Measurements from ENCODE around the gene TACR1.

Gene TACR1

DNA sequence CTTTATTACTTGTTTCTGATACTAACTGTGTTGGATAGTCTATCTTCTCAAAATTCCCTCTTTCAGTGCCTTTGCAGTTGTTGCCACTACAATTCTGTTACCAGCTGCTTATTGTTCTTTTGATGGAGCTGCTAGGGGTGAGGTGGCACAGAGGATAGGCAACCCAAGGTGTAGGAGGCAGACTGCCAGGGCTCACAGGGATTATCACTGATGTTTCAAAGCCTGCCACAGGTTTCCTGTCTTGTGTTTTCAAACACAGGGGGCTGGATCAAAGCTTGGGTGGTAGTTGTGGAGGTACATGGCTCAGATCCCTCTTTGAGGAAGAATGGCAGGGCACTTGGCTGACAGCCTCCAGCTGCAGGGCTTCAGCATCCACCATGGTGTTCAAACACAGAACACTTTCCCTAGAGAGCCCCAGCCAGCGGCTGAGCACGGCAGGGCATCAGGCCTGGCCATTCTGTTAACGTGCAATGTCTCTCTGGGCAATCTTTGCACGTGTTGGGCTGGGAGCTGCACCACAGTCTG, 153.7 kb downstream of the TACR1 start:
- DNase-seq, result no peak

GRCh38 chr2:75044291-75044690, 155.0 kb downstream of the TACR1 start:
- DNase-seq, result no peak

DNA sequence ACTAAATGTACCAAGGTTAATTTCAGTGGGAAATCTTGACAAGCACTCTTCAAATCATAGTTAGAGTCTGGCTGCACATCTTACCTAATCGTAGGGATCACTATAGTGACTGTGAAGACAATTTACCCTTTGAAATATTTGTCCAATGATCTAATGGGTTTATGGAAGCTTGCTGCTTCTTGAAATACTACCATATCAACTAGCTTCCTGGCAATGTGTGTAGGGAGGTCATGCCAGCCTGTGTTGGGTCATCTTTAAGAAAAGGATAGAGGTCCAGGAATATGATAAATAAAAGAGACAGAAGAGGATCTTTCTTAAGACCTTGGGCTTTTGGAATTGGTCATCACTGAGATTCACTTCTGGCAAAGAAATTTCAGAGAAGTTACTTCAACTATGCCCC, 156.5 kb downstream of the TACR1 start:
- DNase-seq, result no peak

- no peak for DNase-seq
Measured at GRCh38 chr2:75041731-75042600, 157.4 kb downstream of the TACR1 start.

DNA sequence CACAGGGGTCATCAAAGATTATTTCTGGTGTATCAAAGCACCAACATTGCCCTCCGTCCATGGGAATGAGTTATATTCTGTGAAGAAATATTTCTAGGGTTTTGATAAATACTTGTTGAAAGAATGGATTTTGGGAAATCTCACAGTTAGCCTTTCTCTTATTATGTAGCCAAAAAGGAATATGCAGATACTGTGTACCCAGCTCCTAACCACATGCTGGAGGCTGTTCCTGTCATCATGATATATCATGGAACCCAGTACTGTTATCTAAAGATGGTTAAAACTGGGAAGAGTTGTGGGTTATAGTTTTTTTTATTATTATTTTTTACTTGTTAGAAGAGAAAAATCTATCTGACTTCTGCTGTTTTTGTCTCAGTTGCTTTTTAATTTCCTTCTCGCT, 158.1 kb downstream of the TACR1 start:
- DNase-seq, result no peak

DNA sequence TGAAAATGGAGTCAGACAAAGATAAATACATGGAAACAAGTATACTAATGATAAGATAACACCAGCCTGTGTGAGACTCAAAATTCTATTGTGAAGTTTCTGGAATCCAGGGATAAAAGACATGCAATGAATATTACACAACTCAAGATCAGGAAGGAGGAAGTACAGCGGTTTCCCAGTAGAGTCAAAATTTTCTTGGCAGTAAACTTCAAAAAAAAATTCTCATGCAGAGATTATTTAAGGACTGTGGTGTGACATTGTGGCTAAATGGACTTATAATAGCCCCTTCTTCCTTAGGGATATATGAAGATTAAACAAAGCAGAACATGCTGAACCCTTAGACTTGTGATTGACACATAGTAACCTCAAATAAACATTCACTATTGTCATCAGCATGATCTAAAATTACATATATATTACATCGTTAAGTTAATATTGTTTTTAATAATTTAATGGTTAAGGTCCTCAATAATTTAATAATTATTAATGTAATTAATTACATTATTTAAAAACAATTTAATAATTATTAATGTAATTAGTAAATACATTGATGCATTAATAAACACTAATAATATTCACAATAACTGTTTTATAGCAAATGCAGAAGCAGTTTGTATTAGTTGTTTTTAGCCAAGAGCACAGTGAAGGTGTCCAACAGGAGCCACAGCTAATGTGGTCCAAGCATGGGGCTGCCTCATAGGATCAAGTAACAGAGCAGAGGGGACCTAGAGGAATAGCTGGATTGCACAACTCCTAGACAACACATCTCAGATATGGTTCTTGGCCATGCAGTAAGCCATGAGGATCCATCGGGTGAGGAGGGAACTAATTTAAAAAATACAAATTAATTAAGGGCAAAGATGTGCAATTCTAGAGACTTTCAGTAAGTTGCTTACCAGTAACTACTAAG, 163.6 kb downstream of the TACR1 start:
- DNase-seq, result no peak

DNA sequence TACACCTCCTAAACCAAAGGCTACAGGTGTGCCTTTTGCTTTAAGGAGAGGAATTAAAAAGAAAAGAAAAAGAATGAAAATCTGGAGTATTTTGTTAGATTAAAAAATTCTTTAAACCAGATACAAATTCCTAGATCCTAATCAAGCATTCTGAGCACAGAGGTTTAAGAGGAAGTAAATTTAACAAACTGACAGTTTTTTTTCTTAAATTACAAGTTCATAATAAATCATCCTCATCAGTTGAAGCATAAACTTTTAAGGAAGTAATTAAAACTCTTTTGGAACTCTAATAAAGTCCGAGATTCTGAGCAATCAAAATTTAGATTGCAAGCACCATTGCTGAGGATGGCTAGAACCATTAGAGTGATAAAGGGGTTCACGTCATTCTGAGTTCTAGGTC, 165.8 kb downstream of the TACR1 start:
- DNase-seq, result no peak

DNA sequence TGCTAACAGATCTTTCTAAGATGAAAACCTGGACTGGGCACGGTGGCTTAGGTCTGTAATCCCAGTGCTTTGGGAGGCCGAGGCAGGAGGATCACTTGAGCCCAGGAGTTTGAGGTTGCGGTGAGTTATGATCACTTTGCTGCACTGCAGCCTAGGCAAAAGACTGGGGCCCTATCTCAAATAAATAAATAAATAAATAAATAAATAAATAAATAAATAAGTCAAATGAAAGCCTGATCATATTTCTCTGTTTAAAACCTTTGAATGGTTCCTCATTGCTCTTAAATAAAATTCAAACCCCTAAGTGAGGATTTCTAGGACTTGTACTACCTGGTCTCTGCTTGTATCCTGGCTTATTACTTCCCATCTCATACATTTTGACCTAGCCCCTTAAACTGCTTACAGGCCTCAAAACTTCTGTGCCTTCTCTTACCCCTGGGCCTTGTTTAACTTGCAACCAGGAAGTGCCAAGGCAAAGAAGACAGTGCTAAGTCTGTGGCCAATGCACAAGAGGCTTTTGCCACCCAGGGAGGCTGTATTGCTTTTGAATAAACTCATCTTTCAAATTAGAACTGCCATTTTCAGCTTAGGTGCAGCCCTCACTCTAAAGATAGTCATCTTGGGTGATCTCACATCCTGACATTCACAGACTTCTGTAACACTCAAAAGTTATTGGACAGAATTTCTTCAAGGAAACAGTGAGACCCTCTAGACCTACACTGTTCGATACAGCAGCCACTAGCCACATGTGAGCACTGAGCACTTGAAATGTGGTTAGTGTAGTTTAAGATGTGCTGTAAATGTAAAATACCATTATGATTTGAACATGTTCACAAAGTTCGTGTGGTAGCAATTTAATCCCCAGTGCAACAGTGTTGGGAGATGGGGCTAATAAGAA, 167.2 kb downstream of the TACR1 start:
- no peak for DNase-seq

- no peak for DNase-seq
Measured at GRCh38 chr2:75031171-75031570, 168.1 kb downstream of the TACR1 start.

- no peak for DNase-seq
Measured at GRCh38 chr2:75030218-75031009, 168.9 kb downstream of the TACR1 start.

DNA sequence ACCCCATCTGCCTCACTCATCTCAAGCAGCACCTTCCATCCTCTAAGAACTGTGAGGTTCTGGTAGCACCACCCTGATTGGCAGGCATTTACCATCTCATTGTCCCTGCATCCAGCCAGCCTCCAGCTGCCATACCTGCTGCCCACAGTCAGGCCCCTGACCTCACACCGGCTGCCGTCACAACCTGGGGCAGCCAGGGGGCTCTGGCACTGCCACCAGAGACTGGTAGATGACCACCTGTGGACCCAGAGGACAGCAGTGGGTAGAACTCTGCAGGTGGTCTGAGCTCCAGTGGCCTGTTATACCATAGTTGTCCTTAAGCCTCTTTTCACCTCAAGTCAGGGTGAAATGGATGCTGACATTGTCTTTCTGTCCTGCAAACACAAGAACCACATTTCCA, 171.4 kb downstream of the TACR1 start:
- DNase-seq, result no peak

GRCh38 chr2:75025633-75026380, 173.5 kb downstream of the TACR1 start:
- DNase-seq, result no peak

DNA sequence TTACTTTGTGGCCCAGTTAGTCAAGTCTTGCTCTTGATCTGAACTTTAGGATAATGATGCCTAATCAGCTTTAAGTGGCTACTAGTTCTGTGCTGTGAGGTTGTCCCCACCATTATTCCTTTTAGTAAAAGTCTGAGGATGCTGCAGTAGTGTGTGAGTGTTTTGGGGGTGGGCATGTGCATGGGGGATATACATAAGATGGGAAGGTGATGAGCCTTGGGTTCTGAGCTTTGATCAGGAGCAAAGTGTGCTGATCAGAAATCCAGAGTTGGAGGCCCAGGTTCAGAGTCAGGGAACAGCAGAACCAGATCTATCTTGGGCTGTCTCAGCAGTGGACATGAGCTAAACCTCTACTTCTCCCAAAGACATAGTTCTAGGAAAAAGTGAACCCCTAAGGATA, 174.1 kb downstream of the TACR1 start:
- no peak for DNase-seq

DNA sequence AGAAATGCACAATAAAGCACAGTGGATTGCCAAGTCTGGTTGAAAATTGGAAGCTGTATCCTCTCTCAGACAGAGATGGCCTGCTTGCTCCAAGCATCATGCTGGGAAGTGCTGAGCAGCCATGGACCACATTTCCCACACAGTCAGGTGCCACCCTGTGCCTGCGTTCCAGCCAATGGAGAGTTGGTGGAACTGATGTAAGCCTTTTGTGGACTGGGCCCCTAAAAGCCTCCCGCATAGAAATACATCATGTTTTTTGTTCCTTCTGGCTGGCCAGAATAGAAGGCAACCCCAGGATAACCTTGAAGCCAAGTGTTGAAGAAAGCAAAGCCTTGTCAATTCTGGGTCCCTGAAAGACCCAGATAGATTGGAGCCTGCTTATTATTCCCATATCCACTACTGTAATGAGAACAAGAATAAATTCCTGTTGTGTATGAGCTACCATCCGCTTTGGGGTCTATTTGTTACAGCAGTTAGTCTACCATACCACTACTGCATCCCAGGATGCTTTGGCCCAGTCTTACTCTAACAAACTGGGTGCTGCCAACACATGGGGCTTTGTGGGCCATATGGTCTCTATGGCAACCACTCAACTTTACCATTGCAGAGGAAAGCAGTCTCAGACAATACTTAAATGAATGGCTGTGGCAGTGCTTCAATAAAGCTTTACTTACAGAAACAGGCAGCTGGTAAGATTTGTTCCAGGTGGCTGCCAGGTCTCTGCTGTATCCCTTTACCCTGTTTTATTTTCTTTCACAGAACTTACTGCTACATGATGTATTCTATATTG, 175.5 kb downstream of the TACR1 start:
- no peak for DNase-seq

DNA sequence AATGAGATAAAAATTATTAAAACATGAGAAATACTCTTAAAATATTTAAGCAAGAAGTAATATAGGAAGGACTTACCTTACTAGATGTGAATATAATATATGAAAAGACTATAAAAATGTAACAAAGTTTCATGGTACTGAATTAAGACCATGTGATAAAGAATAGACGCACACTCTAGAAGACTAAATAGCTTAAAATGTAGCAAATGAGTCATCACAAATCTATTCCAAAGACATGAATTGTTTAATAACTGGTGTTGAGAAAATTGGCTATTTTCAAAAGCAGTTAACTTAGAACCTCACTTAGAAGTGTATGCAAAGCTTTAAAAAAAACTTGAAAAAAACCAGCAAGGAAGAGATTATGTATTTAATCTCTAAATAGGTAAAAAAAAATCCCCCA, 176.8 kb downstream of the TACR1 start:
- DNase-seq, result no peak

DNA sequence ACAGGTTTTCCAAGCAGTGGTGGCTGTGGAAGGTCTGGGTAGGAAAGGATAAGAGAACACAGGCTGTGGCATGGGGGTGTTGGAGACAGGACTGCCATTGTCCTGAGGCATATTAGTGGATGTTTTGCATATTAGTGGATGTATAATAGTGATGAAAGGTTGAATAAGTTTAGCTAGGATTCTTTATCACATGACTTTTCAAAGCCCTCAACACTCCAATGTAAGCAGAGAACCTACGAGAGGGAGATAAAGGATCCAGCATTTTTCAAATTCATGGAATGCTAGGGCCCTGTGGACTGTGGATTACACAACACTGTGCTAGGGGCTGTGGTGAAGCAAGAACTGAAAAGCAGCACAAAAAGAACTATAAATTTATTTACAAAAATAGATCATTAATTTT, 177.6 kb downstream of the TACR1 start:
- DNase-seq, result no peak

DNA sequence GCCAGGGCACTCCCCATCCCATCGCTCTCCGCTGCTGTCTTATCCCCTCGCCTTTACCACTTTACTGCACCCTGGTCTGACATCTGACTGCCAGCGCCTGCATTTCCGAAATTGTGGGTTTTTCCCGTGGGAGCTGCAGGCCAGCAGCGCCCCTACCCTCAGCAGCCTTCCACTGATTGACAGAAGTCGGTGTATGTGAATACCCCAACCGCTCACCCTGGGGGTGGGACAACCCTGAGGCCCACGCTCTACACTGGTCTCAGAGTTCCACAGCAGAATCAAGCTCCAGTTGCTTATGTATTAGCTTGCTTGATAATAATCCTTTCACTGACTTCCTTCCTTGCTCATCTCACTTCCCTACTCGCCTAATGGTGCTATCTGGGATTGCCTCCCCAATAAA, 178.8 kb downstream of the TACR1 start:
- no peak for DNase-seq

DNA sequence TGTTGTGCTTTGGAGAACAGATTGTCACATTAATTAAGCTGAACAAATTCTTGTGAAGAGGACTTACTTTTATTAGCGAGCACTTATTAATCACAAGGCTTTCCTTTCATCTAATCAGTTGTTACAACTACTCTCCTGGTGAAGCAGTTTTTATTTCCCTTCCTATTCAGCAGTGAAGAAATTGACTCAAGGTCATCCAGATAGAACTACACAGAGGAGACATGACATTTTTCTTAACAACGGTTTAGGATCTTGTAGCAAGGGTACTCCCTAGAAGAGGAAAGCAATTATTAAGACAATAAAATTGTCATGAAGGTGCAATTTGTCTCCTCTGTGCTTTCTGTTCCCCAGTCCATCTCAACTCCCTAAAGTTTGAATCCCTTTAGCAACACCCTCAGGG, 179.5 kb downstream of the TACR1 start:
- DNase-seq, result no peak

DNA sequence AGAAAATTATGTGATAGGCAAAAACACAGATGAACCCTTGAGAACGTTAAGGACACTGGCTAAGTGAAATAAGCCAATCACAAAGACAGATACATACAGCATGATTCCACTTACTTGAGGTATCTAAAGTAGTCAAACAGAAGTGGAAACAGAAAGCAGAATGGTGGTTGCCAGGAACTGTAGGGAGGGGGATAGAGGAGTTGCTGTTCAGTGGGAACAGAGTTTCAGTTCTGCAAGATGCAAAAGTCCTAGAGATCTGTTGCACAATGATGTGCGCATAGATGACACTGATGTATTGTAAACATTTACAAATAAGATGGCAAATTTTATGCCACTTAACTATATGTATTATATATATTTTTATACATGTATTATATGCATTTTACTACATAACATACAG, 181.2 kb downstream of the TACR1 start:
- DNase-seq, result no peak

- DNase-seq, result no peak
Measured at GRCh38 chr2:75012080-75012479, 187.2 kb downstream of the TACR1 start.
